ENCODE results near the gene S1PR5.
"Not testable (repeated sequence)": the region's sequence is repeated elsewhere in the genome, so short reads cannot be mapped to it uniquely, and the experiment has no call there.

Gene S1PR5

DNA sequence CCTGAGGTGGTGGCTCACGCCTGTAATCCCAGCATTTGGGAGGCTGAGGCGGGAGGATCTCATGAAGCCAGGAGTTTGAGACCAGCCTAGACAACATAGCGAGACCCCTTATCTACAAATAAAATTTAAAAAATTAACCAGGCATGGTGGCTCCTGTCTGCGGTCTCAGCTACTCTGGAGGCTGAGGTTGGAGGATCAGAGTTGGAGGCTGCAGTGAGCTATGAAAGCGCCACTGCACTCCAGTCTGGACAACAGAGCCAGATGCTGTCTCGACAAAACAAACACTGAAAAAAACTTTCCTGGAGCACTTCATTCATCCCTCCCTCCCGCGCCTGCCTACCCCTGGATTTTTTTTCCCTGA is 25.8 kb upstream of the S1PR5 start:
- no peak for TF ChIP-seq CTCF (conservative IDR thresholded peaks at IDR 0.05)
- H3K27ac ChIP-seq: peak overlapping the region; percentile 80

DNA sequence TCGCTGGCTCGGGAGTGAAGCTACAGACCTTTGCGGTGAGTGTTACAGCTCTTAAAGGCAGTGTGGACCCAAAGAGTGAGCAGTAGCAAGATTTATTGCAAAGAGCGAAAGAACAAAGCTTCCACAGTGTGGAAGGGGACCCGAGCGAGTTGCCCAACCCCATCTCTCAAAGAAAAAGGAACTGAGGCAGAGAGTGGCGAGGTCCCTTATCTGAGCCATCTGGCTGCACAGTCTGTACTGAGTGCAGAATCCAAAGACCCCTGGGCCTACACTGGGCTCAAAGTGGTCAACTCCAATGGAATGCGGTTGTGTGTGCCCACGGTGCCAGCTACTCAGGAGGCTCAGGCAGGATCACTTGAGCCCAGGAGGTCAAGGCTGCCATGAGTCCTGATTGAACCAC is 21.8 kb upstream of the S1PR5 start:
- H3K27ac ChIP-seq: not testable (repeated sequence)

DNA sequence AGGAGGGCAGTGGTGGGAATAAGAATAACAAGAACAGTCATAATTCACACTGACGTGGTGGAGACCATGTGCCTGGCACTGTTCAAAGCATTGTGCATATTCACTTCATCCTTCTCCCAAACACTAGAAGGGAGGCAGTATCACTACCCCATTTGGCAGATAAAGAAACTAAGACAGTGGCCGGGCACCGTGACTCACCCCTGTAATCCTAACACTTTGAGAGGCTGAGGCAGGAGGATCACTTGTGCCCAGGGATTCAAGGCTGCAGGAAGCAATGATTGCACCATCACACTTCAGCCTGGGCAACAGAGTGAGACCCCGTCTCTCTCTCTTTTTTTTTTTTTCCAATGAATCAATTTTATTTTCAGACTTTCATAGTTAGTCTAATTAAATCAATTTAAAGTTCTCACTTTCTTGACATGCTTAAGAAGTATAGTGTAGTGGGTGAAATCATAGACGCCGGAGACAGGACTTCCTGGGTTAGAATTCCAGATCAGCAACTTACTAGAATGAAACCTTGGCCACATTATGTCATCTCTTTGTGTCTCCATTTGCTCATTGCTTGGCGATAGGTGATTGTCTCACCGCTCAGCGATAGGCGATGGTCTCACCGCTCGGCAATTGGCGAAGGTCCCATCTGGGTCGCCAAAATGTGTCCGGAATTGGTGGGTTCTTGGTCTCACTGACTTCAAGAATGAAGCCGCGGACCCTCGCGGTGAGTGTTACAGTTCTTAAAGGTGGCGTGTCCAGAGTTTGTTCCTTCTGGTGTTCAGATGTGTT is 21.1 kb upstream of the S1PR5 start:
- no peak overlapping the region for H3K27ac ChIP-seq
- no peak for TF ChIP-seq CTCF (conservative IDR thresholded peaks at IDR 0.05)

DNA sequence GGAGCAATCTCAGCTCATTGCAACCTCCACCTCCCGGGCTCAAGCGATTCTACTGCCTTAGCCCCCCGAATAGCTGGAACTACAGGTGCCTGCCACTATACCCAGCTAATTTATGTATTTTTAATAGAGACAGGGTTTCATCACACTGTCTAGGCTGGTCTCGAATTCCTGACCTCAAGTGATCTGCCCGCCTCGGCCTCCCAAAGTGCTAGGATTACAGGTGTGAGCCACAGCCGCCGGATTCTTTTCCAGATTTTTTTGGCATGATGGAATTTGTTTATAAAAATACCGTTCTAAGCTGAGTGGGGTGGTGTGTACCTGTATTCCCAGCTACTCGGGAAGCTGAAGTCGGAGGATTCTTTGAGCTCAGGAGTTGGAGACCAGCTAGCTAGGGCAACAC is 20.4 kb upstream of the S1PR5 start:
- H3K27ac ChIP-seq: no peak overlapping the region
- TF ChIP-seq CTCF (conservative IDR thresholded peaks at IDR 0.05): no peak

GRCh38 chr19:10535613-10536012 is 18.4 kb upstream of the S1PR5 start:
- no peak for TF ChIP-seq CTCF (conservative IDR thresholded peaks at IDR 0.05)
- H3K27ac ChIP-seq: no peak overlapping the region

DNA sequence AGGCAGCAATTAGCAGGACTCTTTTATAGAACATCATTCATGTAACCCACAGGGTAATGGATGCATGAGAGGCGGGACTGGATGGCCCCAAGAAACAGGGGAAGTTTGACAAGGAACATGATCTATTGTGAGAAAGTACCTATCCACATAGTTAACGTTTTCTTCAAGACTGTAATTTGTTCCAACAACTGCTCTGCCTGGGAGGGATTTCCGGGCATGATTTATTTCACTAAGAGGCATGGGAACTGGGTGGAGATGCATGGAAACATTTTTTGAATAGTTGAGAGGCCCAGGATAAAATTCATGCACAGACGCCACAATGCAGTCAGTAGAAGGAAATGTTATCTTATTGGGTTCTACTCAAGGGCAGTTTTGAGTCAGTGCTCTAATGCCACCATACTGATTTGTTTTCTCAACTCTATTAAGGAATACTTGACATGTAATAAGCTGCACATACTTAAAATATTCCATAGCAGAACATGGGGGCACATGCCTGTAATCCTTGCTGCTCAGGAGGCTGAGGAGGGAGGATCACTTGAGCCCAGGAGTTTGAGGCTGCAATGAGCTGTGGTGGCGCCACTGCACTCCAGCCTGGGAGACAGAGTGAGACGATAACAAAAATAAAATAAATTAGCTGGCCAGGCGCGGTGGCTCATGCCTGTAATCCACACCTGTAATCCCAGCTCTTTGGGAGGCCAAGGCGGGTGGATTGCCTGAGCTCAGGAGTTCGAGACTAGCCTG is 16.6 kb upstream of the S1PR5 start:
- H3K27ac ChIP-seq: no peak overlapping the region
- no peak for TF ChIP-seq CTCF (conservative IDR thresholded peaks at IDR 0.05)

GRCh38 chr19:10532457-10532856 is 15.2 kb upstream of the S1PR5 start:
- H3K27ac ChIP-seq: no peak overlapping the region
- no peak for TF ChIP-seq CTCF (conservative IDR thresholded peaks at IDR 0.05)

- not testable (repeated sequence) for H3K27ac ChIP-seq
Observed at GRCh38 chr19:10526887-10527286, 9.6 kb upstream of the S1PR5 start.

All from VCaP (cell line).